Activated CD8-positive, alpha-beta memory T cell treated with anti-CD3 and anti-CD28 coated beads, Interleukin-2, amount 10 ng/mL, durations not matched to agents 7 days and 5 days (primary cell): ENCODE measurements around the gene PSMD2. TPM values are rescaled to one million over a fixed set of nuclear protein-coding genes. Genes with fewer than 3 reads are reported as not detected.
"Not testable (repeated sequence)": the region's sequence is repeated elsewhere in the genome, so short reads cannot be mapped to it uniquely, and the experiment has no call there.

Source experiments
- ATAC-seq: fragments of 150-1000 bp; cut with Tn5 transposase; one replicate; pipeline ENCODE4 v1.10.0; 2021; ENCODE audit warnings: moderate library complexity
- CTCF ChIA-PET: fragments of 350-600 bp; sonication (Branson Sonifier 250); formaldehyde crosslinking; loops from one replicate; lab custom pipeline; 2021; ENCODE audit warnings: antibody characterized with exemption; lab: Charles Lee
- DNase-seq: peaks from one replicate; pipeline ENCODE4 v3.0.0-alpha.2; 2020
- H3K27ac Mint-ChIP-seq: one replicate; pipeline ENCODE4 v1.8.0; 2021; ENCODE audit warnings: mild to moderate bottlenecking, mixed read lengths
- H3K27me3 Mint-ChIP-seq: one replicate; pipeline ENCODE4 v1.8.0; 2021; ENCODE audit warnings: mixed read lengths
- H3K36me3 Mint-ChIP-seq: one replicate; pipeline ENCODE4 v1.8.0; 2021; ENCODE audit warnings: mild to moderate bottlenecking, mixed read lengths
- H3K4me1 Mint-ChIP-seq: one replicate; pipeline ENCODE4 v1.8.0; 2021; ENCODE audit warnings: mixed read lengths
- H3K4me3 Mint-ChIP-seq: one replicate; pipeline ENCODE4 v1.8.0; 2021; ENCODE audit warnings: mild to moderate bottlenecking, moderate library complexity, mixed read lengths
- H3K9me3 Mint-ChIP-seq: one replicate; pipeline ENCODE4 v1.8.0; 2022; ENCODE audit warnings: low read depth, mixed read lengths
- total RNA-seq, 2 experiments: library from RNA; stranded (reverse); gene quantifications; one replicate each; pipeline ENCODE4 v1.2.3, GENCODE V29; 2021

Gene PSMD2
- total RNA-seq, 2 experiments from 2014 or later, result 193 to 258 TPM

GRCh38 chr3:184339451-184340135, 40.6 kb downstream of the PSMD2 start:
- not testable (repeated sequence) for H3K27me3 Mint-ChIP-seq, ATAC-seq

DNA sequence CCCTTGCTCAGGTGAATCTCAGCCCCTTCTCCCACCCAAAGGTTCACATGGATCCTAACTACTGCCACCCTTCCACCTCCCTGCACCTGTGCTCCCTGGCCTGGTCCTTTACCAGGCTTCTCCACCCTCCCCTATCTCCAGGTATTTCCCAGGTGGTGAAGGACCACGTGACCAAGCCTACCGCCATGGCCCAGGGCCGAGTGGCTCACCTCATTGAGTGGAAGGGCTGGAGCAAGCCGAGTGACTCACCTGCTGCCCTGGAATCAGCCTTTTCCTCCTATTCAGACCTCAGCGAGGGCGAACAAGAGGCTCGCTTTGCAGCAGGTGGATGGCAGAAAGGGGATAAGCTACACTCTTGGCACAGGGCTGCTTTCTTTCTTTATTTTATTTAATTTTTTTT, 42.9 kb downstream of the PSMD2 start:
- H3K4me3 Mint-ChIP-seq, result no peak overlapping the region
- H3K9me3 Mint-ChIP-seq, result no peaks in the 10 kb centered on the region
- peaks cover 12% of the 10 kb centered on the region for H3K4me1 Mint-ChIP-seq
- CTCF ChIA-PET, result interaction anchor here (1.2 kb wide), 1 partner anchor 30 kb away, joined by 3 read pairs; no protein-coding TSS in a partner anchor
- H3K27ac Mint-ChIP-seq, result no peak overlapping the region
- no peaks in the 10 kb centered on the region for H3K27me3 Mint-ChIP-seq
- no peaks in the 10 kb centered on the region for H3K36me3 Mint-ChIP-seq
- no peak for ATAC-seq
- no peak for DNase-seq

More at GRCh38 chr3:184339451-184340135, 40.6 kb downstream of the PSMD2 start:
- not testable (repeated sequence) for H3K9me3 Mint-ChIP-seq, H3K27ac Mint-ChIP-seq, DNase-seq, H3K36me3 Mint-ChIP-seq, H3K4me3 Mint-ChIP-seq
- peaks cover 26% of the 10 kb centered on the region for H3K4me1 Mint-ChIP-seq
- CTCF ChIA-PET, result interaction anchor here (0.5 to 1.5 kb wide), 2 partner anchors 32 to 86 kb away, joined by 3 to 4 read pairs; no protein-coding TSS in a partner anchor

GRCh38 chr3:184343200-184343876, 44.3 kb downstream of the PSMD2 start:
- Mint-ChIP-seq H3K4me3 (no peak overlapping the region), H3K27ac (no peak overlapping the region), H3K27me3 (no peaks in the 10 kb centered on the region), H3K4me1 (peaks cover 13% of the 10 kb centered on the region), H3K9me3 (no peaks in the 10 kb centered on the region), H3K36me3 (no peaks in the 10 kb centered on the region)
- no peak for DNase-seq
- no peak for ATAC-seq
- CTCF ChIA-PET, result no interaction called here

DNA sequence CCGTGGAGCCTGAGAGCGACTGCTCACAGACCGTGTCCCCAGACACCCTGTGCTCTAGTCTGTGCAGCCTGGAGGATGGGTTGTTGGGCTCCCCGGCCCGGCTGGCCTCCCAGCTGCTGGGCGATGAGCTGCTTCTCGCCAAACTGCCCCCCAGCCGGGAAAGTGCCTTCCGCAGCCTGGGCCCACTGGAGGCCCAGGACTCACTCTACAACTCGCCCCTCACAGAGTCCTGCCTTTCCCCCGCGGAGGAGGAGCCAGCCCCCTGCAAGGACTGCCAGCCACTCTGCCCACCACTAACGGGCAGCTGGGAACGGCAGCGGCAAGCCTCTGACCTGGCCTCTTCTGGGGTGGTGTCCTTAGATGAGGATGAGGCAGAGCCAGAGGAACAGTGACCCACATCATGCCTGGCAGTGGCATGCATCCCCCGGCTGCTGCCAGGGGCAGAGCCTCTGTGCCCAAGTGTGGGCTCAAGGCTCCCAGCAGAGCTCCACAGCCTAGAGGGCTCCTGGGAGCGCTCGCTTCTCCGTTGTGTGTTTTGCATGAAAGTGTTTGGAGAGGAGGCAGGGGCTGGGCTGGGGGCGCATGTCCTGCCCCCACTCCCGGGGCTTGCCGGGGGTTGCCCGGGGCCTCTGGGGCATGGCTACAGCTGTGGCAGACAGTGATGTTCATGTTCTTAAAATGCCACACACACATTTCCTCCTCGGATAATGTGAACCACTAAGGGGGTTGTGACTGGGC, 45.7 kb downstream of the PSMD2 start:
- Mint-ChIP-seq H3K9me3 (no peaks in the 10 kb centered on the region), H3K4me3 (no peak overlapping the region), H3K27ac (no peak overlapping the region), H3K36me3 (no peaks in the 10 kb centered on the region), H3K27me3 (no peaks in the 10 kb centered on the region), H3K4me1 (peaks cover 13% of the 10 kb centered on the region)
- ATAC-seq (no peak), DNase-seq (no peak)
- CTCF ChIA-PET, result interaction anchor here (2.1 kb wide), 1 partner anchor 9 kb away, joined by 6 read pairs; no protein-coding TSS in a partner anchor

DNA sequence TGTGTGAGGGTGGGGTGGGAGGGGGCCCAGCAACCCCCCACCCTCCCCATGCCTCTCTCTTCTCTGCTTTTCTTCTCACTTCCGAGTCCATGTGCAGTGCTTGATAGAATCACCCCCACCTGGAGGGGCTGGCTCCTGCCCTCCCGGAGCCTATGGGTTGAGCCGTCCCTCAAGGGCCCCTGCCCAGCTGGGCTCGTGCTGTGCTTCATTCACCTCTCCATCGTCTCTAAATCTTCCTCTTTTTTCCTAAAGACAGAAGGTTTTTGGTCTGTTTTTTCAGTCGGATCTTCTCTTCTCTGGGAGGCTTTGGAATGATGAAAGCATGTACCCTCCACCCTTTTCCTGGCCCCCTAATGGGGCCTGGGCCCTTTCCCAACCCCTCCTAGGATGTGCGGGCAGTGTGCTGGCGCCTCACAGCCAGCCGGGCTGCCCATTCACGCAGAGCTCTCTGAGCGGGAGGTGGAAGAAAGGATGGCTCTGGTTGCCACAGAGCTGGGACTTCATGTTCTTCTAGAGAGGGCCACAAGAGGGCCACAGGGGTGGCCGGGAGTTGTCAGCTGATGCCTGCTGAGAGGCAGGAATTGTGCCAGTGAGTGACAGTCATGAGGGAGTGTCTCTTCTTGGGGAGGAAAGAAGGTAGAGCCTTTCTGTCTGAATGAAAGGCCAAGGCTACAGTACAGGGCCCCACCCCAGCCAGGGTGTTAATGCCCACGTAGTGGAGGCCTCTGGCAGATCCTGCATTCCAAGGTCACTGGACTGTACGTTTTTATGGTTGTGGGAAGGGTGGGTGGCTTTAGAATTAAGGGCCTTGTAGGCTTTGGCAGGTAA, 46.5 kb downstream of the PSMD2 start:
- DNase-seq, result no peak
- ATAC-seq, result no peak
- no peaks in the 10 kb centered on the region for H3K9me3 Mint-ChIP-seq
- no peaks in the 10 kb centered on the region for H3K36me3 Mint-ChIP-seq
- H3K27ac Mint-ChIP-seq, result no peak overlapping the region
- H3K4me3 Mint-ChIP-seq, result no peak overlapping the region
- CTCF ChIA-PET, result interaction anchor here (1.2 to 2.1 kb wide), 2 partner anchors 8 kb away, joined by 3 to 6 read pairs; partner anchors contain the start of gene FAM131A
- peaks cover 12% of the 10 kb centered on the region for H3K4me1 Mint-ChIP-seq
- H3K27me3 Mint-ChIP-seq, result no peaks in the 10 kb centered on the region

- Mint-ChIP-seq H3K4me1 (peaks cover 6% of the 10 kb centered on the region), H3K27ac (no peak overlapping the region), H3K4me3 (no peak overlapping the region), H3K36me3 (no peaks in the 10 kb centered on the region), H3K27me3 (no peaks in the 10 kb centered on the region), H3K9me3 (no peaks in the 10 kb centered on the region)
- ATAC-seq (no peak), DNase-seq (no peak)
- CTCF ChIA-PET, result interaction anchor here (1.2 kb wide), 1 partner anchor 9 kb away, joined by 3 read pairs; the partner anchor contains the start of gene FAM131A
These were observed 47.6 kb downstream of the PSMD2 start for GRCh38 chr3:184346480-184347190.

- H3K9me3 Mint-ChIP-seq, result no peaks in the 10 kb centered on the region
- no peaks in the 10 kb centered on the region for H3K27me3 Mint-ChIP-seq
- DNase-seq (no peak), ATAC-seq (no peak)
- CTCF ChIA-PET, result interaction anchor here (0.7 to 0.9 kb wide), 2 partner anchors 10 to 330 kb away, joined by 3 read pairs; partner anchors contain the start of genes ABCC5 and FAM131A
- H3K4me3 Mint-ChIP-seq, result no peak overlapping the region
- no peaks in the 10 kb centered on the region for H3K36me3 Mint-ChIP-seq
- peaks cover 4% of the 10 kb centered on the region for H3K4me1 Mint-ChIP-seq
- H3K27ac Mint-ChIP-seq, result no peak overlapping the region
These were observed 48.4 kb downstream of the PSMD2 start for GRCh38 chr3:184347321-184348056.

GRCh38 chr3:184348057-184348382, 49.0 kb downstream of the PSMD2 start:
- Mint-ChIP-seq H3K4me3 (no peak overlapping the region), H3K9me3 (no peaks in the 10 kb centered on the region), H3K4me1 (peaks cover 4% of the 10 kb centered on the region), H3K36me3 (no peaks in the 10 kb centered on the region), H3K27ac (no peak overlapping the region), H3K27me3 (no peaks in the 10 kb centered on the region)
- CTCF ChIA-PET, result interaction anchor here (0.7 to 0.9 kb wide), 2 partner anchors 11 to 330 kb away, joined by 3 read pairs; partner anchors contain the start of genes ABCC5 and FAM131A
- DNase-seq, result no peak
- no peak for ATAC-seq

- Mint-ChIP-seq H3K27me3 (no peaks in the 10 kb centered on the region), H3K9me3 (no peaks in the 10 kb centered on the region), H3K27ac (no peak overlapping the region), H3K4me1 (peaks cover 9% of the 10 kb centered on the region), H3K36me3 (no peaks in the 10 kb centered on the region), H3K4me3 (no peak overlapping the region)
- ATAC-seq (no peak), DNase-seq (no peak)
- CTCF ChIA-PET, result no interaction called here
These were observed 50.8 kb downstream of the PSMD2 start for GRCh38 chr3:184349563-184350470.

DNA sequence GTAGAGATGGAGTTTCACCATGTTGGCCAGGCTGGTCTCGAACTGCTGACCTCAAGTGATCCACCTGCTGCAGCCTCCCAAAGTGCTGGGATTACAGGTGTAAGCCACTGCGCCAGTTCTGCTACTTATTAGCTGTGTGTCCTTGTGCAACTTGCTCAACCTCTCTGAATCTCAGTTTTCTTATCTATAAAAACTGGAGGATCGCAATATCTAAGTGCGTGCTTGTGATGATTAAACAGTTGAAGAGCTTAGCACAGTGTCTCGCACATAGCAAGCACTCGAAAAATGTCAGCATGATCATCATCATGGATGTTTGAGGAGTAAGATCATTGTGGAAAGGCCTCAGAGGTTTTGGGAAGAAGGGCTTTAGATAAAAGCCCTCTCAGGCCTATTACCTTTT, 51.6 kb downstream of the PSMD2 start:
- CTCF ChIA-PET, result no interaction called here
- H3K27ac Mint-ChIP-seq, result no peak overlapping the region

More for the DNA sequence above, 51.6 kb downstream of the PSMD2 start:
- ATAC-seq, result no peak
- Mint-ChIP-seq H3K4me3 (no peak overlapping the region), H3K36me3 (no peaks in the 10 kb centered on the region), H3K27me3 (no peaks in the 10 kb centered on the region), H3K9me3 (no peaks in the 10 kb centered on the region), H3K4me1 (peaks cover 9% of the 10 kb centered on the region)
- DNase-seq, result no peak
